H1 (cell line): ENCODE measurements around the gene SYNJ2. TPM values are rescaled to one million over a fixed set of nuclear protein-coding genes. Genes with fewer than 3 reads are reported as not detected.

Source experiments
- CREB1 ChIP-seq: IDR thresholded peaks from 2 replicates; pipeline ENCODE4 v1.6.1; 2012; ENCODE audit warnings: inconsistent platforms
- GABPA ChIP-seq: IDR thresholded peaks from 2 replicates; pipeline ENCODE4 v1.6.1; 2011; ENCODE audit warnings: mild to moderate bottlenecking, low read length, moderate library complexity, borderline replicate concordance; ENCODE audit not compliant: insufficient read depth
- HDAC2 ChIP-seq, 2 experiments: fragments of 300-600 bp in 1 of 2; sonication (generic) in 1 of 2; IDR thresholded peaks; 2 replicates each; pipeline ENCODE4 v1.6.1; 2011 to 2012; ENCODE audit warnings: low read depth in 2 of 2, low read length in 2 of 2, mild to moderate bottlenecking in 2 of 2, moderate library complexity in 2 of 2, borderline replicate concordance in 1 of 2, inconsistent platforms in 1 of 2
- PHF8 ChIP-seq: fragments of 200-600 bp; sonication (generic); conservative IDR thresholded peaks from 2 replicates; pipeline ENCODE4 v1.7.1; 2012; ENCODE audit warnings: low read depth, mild to moderate bottlenecking, inconsistent platforms, low read length, moderate library complexity
- SIN3A ChIP-seq, 2 experiments: IDR thresholded peaks in 1 of 2; conservative IDR thresholded peaks in 1 of 2; 2 replicates each; pipeline ENCODE4 v1.6.1; 2011 to 2012; ENCODE audit warnings: low read length in 2 of 2, improper control_type of control experiment in 1 of 2, low read depth in 1 of 2, mild to moderate bottlenecking in 1 of 2
- SIX5 ChIP-seq: IDR thresholded peaks from 2 replicates; pipeline ENCODE4 v1.6.1; 2011; ENCODE audit warnings: mild to moderate bottlenecking, low read depth, low read length
- SP1 ChIP-seq: IDR thresholded peaks from 2 replicates; pipeline ENCODE4 v1.6.1; 2011; ENCODE audit warnings: low read depth, low read length
- polyA plus RNA-seq, 7 experiments: library from polyadenylated mRNA; depleted of rRNA in 3 of 7; stranded (reverse) in 5 of 7; unstranded in 2 of 7; fragments of >200 nt in 5 of 7; fragments of 200-250 nt in 2 of 7; gene quantifications; 1 replicate in 5 of 7; 2 replicates in 1 of 7; 4 replicates in 1 of 7; pipeline versions ENCODE4 v1.2.1 to v1.2.3, GENCODE V29; 2011 to 2013; ENCODE audit warnings: missing spikeins in 2 of 7, mixed read lengths in 2 of 7
- total RNA-seq: library from RNA; stranded (reverse); fragmentation: NEBNext Ultra II Directional; extraction: Animal tissue kit (Norgen Biotek cat#: 25700); gene quantifications from 2 replicates; pipeline ENCODE4 v1.2.1, GENCODE V29; 2021

Gene SYNJ2
- total and polyA plus RNA-seq, 2 of the 8 experiments (the other 6 are each of a cell fraction or from before 2014, with no cell fraction given): 3.7 to 13.9 TPM

- TF ChIP-seq SIX5: no peak
- no peak for TF ChIP-seq CREB1
- no peak for TF ChIP-seq SP1
- no peak for TF ChIP-seq PHF8
- no peak for TF ChIP-seq SIN3A (conservative IDR thresholded peaks at IDR 0.05 in 1 of 2, IDR thresholded peaks at IDR 0.05 in 1 of 2; ENCODE audit: low read depth in 1 of 2, low read length in 2 of 2)
- no peak for TF ChIP-seq GABPA
- no peak for TF ChIP-seq HDAC2 (IDR thresholded peaks at IDR 0.05; ENCODE audit: borderline replicate concordance in 1 of 2, low read depth in 2 of 2, low read length in 2 of 2)
These were observed 54.6 kb downstream of the SYNJ2 start (continued) for GRCh38 chr6:158036261-158036660.
